ENCODE measurements around the gene CNR2. TPM values are rescaled to one million over a fixed set of nuclear protein-coding genes. Genes with fewer than 3 reads are reported as not detected.

CNR2 gene
- total RNA-seq, 1 donor from 2014 or later, result not detected

DNA sequence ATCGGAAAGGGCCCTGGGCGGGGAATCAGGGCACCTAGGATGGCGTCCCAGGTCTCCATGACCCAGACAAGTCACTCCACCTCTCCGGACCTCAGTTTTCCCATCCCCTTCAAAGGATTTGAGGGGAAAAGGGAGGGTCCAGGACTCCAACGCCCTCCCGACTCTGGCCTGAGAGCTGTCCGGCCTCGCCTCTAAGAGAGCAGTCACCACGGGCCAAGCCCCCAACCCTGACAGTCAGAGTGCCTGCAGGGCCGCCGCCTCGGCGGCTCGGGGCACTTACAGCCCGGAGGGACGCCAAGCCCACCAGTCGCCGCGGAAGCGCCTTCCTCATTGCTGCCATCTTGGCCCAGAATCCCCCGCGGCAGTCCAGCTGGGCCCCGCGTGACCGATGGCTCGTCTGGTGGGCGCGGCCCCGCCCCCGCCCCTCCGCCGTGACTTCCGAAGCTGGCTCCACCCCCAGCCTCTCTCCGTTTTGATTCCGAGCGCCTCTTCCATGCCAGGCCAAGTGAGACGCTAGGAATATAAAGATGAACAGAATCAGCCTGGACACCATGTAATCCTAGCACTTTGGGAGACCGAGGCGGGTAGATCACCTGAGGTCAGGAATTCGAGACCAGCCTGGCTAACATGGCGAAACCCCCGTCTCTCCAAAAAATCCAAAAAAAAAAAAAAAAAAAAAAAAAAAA is 87.9 kb downstream of the CNR2 start, which contains the start of gene HMGCL:
HMGCL (minus strand) TSS at position 354 of the 686 bp plus-strand sequence; CDS start at position 340, 14 bp downstream.
- Histone ChIP-seq H3K4me3 (peak within 1 kb of the TSS; percentile 89 to 96), H3K27ac (peak within 1 kb of the TSS; percentile 89), H3K4me1 (peaks cover 8% of the 10 kb centered on the region), H3K9me3 (no peaks in the 10 kb centered on the region), H3K27me3 (no peaks in the 10 kb centered on the region), H3K36me3 (no peaks in the 10 kb centered on the region)
- TF ChIP-seq CTCF (IDR thresholded peaks at IDR 0.05) (no peak), POLR2A (IDR thresholded peaks at IDR 0.05) (peak in 1 of 2 donors; percentile 88), POLR2AphosphoS5 (IDR thresholded peaks at IDR 0.05; ENCODE audit: insufficient read depth in 1 of 2, low read depth in 1 of 2) (peak; percentile 94 to 97)
- intact Hi-C loops (cut with DNase I), result no loop called here
- peak in 1 of 2 donors; percentile 92 for DNase-seq (ENCODE audit: extremely low spot score in 2 of 2)

GRCh38 chr1:23824711-23825075 is 88.5 kb downstream of the CNR2 start:
- no peaks in the 10 kb centered on the region for H3K9me3 ChIP-seq
- H3K27ac ChIP-seq, result peak overlapping the region; percentile 89
- no peaks in the 10 kb centered on the region for H3K36me3 ChIP-seq
- peaks cover 8% of the 10 kb centered on the region for H3K4me1 ChIP-seq
- H3K27me3 ChIP-seq, result no peaks in the 10 kb centered on the region
- intact Hi-C loops (cut with DNase I), result no loop called here
- no peak for TF ChIP-seq POLR2A (IDR thresholded peaks at IDR 0.05)
- TF ChIP-seq CTCF (IDR thresholded peaks at IDR 0.05), result no peak
- no peak for TF ChIP-seq POLR2AphosphoS5 (IDR thresholded peaks at IDR 0.05; ENCODE audit: insufficient read depth in 1 of 2, low read depth in 1 of 2)
- DNase-seq (ENCODE audit: extremely low spot score in 2 of 2), result no peak
- H3K4me3 ChIP-seq, result peak overlapping the region; percentile 89 to 96

- TF ChIP-seq POLR2AphosphoS5 (IDR thresholded peaks at IDR 0.05; ENCODE audit: insufficient read depth in 1 of 2, low read depth in 1 of 2) (no peak), CTCF (IDR thresholded peaks at IDR 0.05) (no peak), POLR2A (IDR thresholded peaks at IDR 0.05) (no peak)
- Histone ChIP-seq H3K4me1 (peaks cover 8% of the 10 kb centered on the region), H3K36me3 (no peaks in the 10 kb centered on the region), H3K27me3 (no peaks in the 10 kb centered on the region), H3K27ac (no peak overlapping the region), H3K9me3 (no peaks in the 10 kb centered on the region), H3K4me3 (no peak overlapping the region)
- DNase-seq (ENCODE audit: extremely low spot score in 2 of 2), result no peak
- intact Hi-C loops (cut with DNase I), result no loop called here
Observed at GRCh38 chr1:23823767-23824166, 89.4 kb downstream of the CNR2 start.

MicroRNAs within 50 kb of the gene (microRNA counts, 767-probe panel; counts per million panel counts)
- microRNA hsa-miR-378f, result 238 to 261 counts per million in 2 donors

Small RNA genes lying within 50 kb of the gene (microRNA-seq; reads per million reads assigned to microRNA genes)
- gene MIR378F (ENCODE audit: borderline number of aligned reads, borderline replicate concordance), result not detected

Small RNA genes lying within 50 kb of the gene (small RNA-seq; reads per million reads assigned to genes)
- gene MIR378F, result not detected

Other genes with a start within 250 kb of the CNR2 start
- 948 TPM for gene RPL11, start 221.6 kb downstream of the CNR2 start, total RNA-seq
- gene ELOA, start 169.9 kb downstream of the CNR2 start, total RNA-seq, result 25.5 TPM
- 63.6 TPM for gene PITHD1, start 134.9 kb downstream of the CNR2 start, total RNA-seq
- 56.2 TPM for gene LYPLA2, start 122.2 kb downstream of the CNR2 start, total RNA-seq
- gene GALE, start 112.6 kb downstream of the CNR2 start, total RNA-seq, result 12.3 TPM
- 25.3 TPM for gene HMGCL, start 87.9 kb downstream of the CNR2 start, total RNA-seq
- gene FUCA1, start 45.1 kb downstream of the CNR2 start, total RNA-seq, result 10.6 TPM
- 92.8 TPM for gene PNRC2, start 46.5 kb upstream of the CNR2 start, total RNA-seq
- 72.4 TPM for gene SRSF10, start 67.0 kb upstream of the CNR2 start, total RNA-seq
- 0.25 TPM for gene MYOM3, start 198.8 kb upstream of the CNR2 start, total RNA-seq
- gene IL22RA1, start 229.8 kb upstream of the CNR2 start, total RNA-seq, result 4.2 TPM

Measured in vagina (tissue), 2 donors.